Activated T-helper 17 cell treated with anti-CD3 and anti-CD28 coated beads, Interleukin-2, amount 50 U/mL, for 72 hours (primary cell): ENCODE data around the gene ZPLD1. TPM values are rescaled to one million over a fixed set of nuclear protein-coding genes. Genes with fewer than 3 reads are reported as not detected.

Experiments
- ATAC-seq: fragments of 150-1000 bp; cut with Tn5 transposase; replicated peaks from 2 replicates; pipeline ENCODE4 v1.10.0; 2021; ENCODE audit warnings: mild to moderate bottlenecking, moderate library complexity
- H3K27ac Mint-ChIP-seq: one replicate; pipeline ENCODE4 v1.8.0; 2022; ENCODE audit warnings: mixed read lengths
- H3K27me3 Mint-ChIP-seq: one replicate; pipeline ENCODE4 v1.8.0; 2022; ENCODE audit warnings: mixed read lengths
- H3K36me3 Mint-ChIP-seq: one replicate; pipeline ENCODE4 v1.8.0; 2022; ENCODE audit warnings: low read depth, mild to moderate bottlenecking, mixed read lengths
- H3K4me1 Mint-ChIP-seq: one replicate; pipeline ENCODE4 v1.8.0; 2022; ENCODE audit warnings: mixed read lengths
- H3K4me3 Mint-ChIP-seq: one replicate; pipeline ENCODE4 v1.8.0; 2022; ENCODE audit warnings: mild to moderate bottlenecking, mixed read lengths
- H3K9me3 Mint-ChIP-seq: one replicate; pipeline ENCODE4 v1.8.0; 2022; ENCODE audit warnings: mixed read lengths
- total RNA-seq, 2 donors: library from RNA; stranded (reverse); gene quantifications; one replicate each; pipeline ENCODE4 v1.2.3, GENCODE V29; 2022

The ZPLD1 gene
- total RNA-seq, 2 donors from 2014 or later = 0.11 TPM; not detected in 1

DNA sequence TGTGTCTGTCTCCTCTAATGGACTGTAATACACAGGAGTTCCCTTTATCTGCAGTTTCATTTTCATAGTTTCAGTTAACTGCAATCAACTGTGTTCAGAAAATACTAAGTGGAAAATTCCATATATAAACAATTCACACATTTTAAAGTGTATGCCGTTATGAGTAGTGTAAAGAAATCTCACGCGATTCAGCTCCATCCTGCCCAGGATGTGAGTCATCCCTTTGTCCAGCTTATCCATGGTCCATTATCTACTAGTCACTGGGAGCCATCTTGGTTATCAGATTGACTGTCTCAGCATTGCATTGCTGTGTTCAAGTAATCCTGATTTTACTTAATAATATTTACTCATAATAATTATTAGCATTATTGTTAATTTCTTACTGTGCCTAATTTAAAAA is 14.5 kb downstream of the ZPLD1 start:
- Mint-ChIP-seq H3K9me3 (no peaks in the 10 kb centered on the region), H3K4me3 (no peak overlapping the region), H3K27me3 (peaks cover 8% of the 10 kb centered on the region), H3K4me1 (no peaks in the 10 kb centered on the region), H3K27ac (no peak overlapping the region), H3K36me3 (no peaks in the 10 kb centered on the region)
- ATAC-seq = no peak

DNA sequence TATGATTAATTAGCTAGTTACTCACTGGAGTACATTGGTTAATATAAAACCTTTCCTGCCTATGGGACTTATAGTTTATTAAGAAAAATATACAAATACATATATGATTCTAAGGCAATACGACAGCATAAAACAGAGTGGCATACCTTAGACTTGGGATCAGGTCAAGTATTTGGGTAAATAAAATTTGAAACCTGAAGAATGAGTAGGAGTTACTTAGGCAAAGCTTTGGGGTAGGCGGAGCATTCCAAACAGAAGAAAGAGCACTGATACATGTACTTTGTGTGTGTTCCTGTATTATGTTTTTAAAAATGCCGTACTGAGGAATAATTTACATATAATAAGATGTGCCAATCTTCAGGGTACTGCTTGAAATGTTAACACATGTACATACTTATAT is 15.1 kb downstream of the ZPLD1 start:
- Mint-ChIP-seq H3K27me3 (peaks cover 8% of the 10 kb centered on the region), H3K4me1 (no peaks in the 10 kb centered on the region), H3K4me3 (no peak overlapping the region), H3K27ac (no peak overlapping the region), H3K36me3 (no peaks in the 10 kb centered on the region), H3K9me3 (no peaks in the 10 kb centered on the region)
- no peak for ATAC-seq

DNA sequence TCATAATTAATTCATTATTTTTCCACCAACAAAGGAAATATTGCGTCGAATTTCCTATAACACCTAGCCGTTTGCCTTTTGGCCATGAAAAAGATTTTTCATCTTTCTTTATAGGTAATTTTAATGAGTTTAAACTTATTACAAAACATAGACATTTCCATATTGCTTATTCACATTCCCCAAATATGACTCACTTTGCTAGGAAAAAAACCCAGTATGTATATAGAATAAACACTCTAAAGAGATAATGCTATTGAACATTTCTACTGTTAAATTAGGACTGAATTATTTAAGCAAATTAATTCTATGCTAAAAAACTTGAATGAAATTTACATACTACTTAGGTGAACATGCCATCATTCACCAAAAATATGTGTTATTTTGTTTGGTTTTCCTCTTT is 16.2 kb downstream of the ZPLD1 start:
- ATAC-seq = no peak
- Mint-ChIP-seq H3K4me3 (no peak overlapping the region), H3K36me3 (no peaks in the 10 kb centered on the region), H3K9me3 (no peaks in the 10 kb centered on the region), H3K4me1 (no peaks in the 10 kb centered on the region), H3K27ac (no peak overlapping the region), H3K27me3 (peaks cover 8% of the 10 kb centered on the region)

DNA sequence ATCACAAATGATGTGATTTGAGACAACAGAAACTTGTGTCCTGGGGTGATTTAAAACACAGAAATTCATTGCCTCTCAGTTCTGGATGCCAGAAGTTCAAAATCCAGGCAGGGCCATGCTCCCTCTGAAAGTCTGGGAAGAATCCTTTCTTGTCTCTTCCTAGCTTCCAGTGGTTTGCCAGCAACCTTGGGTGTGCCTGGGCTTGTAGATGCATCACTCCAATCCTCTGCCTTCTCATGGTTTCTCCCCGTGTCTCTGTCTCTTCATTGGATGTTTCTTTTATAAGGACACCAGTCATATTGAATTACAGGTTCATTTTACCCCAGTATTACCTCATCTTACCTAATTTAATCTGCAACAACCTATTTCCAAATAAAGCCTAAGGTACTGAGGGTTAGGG is 16.7 kb downstream of the ZPLD1 start:
- Mint-ChIP-seq H3K4me1 (no peaks in the 10 kb centered on the region), H3K4me3 (no peak overlapping the region), H3K36me3 (no peaks in the 10 kb centered on the region), H3K27me3 (peaks cover 8% of the 10 kb centered on the region), H3K9me3 (no peaks in the 10 kb centered on the region), H3K27ac (no peak overlapping the region)
- no peak for ATAC-seq

DNA sequence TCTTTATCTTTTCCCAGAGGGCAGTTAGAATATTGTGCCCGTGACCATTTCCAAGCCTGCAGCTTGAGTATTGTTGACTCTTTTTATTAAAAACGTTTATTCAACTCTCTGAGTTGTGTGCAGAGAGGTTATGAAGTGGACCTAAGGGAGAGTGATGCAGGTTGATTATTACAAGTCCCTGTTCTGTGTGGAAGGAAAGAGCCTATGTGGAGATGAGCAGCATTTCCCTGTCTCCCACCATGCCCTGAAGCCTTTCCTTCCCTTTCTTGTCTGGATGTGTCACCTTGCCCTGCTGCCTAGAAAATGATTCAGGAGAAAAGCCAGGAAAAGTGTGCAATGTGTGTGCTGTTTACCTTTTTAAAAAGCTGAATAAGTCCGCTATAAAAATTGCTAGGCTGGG is 19.4 kb downstream of the ZPLD1 start:
- no peak for ATAC-seq
- Mint-ChIP-seq H3K9me3 (no peaks in the 10 kb centered on the region), H3K36me3 (no peaks in the 10 kb centered on the region), H3K27ac (no peak overlapping the region), H3K4me1 (no peaks in the 10 kb centered on the region), H3K27me3 (peaks cover 8% of the 10 kb centered on the region), H3K4me3 (no peak overlapping the region)

DNA sequence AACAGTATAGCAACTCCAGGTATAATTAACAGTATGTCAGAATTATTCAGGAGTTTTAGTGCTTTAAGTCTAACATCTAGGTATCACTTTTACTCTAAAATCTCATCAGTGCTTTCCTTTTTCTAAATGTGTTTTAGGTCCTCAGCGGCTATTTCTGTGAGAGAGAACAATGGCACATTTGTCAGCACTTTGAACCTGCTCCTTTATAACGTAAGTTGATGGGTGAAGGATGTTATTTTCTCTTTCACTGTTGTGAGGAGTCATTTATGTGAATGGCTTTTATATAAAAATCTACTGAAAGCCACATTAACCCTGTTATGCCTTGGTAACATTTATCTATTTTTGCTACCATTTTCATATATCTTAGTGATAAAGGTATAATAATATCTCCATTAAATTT is 22.8 kb downstream of the ZPLD1 start:
- Mint-ChIP-seq H3K9me3 (no peaks in the 10 kb centered on the region), H3K27me3 (peaks cover 6% of the 10 kb centered on the region)

DNA sequence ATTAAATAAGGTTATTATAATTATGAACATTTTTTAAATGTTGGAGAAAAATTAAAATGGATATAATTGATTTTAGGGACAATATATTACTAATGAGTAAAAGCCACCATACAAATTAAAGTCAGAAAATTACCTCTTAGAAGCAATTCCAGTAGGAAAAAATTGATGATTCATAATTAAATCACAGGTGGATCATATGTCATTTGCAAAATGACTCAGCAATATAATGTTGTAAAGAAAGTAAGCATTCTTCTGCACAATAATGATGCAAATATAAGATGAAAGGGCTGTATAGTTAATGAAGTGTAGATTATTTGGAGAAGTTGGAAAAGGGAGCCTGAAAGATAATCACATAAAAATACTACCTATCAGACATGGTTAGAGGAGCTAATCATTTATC is 25.8 kb downstream of the ZPLD1 start:
- Mint-ChIP-seq H3K4me3 (no peak overlapping the region), H3K36me3 (no peaks in the 10 kb centered on the region), H3K27me3 (peaks cover 18% of the 10 kb centered on the region), H3K4me1 (no peaks in the 10 kb centered on the region), H3K9me3 (no peaks in the 10 kb centered on the region), H3K27ac (no peak overlapping the region)
- ATAC-seq = no peak

More for the DNA sequence above, 22.8 kb downstream of the ZPLD1 start:
- H3K4me3 Mint-ChIP-seq = no peak overlapping the region
- H3K4me1 Mint-ChIP-seq = no peaks in the 10 kb centered on the region
- ATAC-seq = no peak
- H3K36me3 Mint-ChIP-seq = no peaks in the 10 kb centered on the region
- no peak overlapping the region for H3K27ac Mint-ChIP-seq

DNA sequence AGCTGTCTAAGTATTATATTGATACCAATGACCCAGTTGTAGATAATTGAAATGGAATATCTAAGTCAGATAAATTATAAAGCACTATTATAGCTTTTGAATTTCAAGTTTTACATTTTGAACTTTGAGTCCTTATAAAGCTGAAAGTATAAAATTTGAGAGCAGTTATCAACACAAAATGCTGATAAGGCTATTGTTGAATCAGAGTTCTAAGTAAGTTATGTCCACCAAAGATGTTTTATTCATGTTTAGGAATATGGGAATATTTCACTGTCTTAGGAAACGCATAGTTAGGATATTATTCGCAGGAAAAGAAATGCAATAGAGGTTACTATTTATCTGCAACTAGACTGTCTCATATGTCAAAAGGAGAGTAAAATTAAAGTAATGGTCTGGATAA is 29.4 kb downstream of the ZPLD1 start:
- no peaks in the 10 kb centered on the region for H3K36me3 Mint-ChIP-seq
- no peak overlapping the region for H3K27ac Mint-ChIP-seq
- no peaks in the 10 kb centered on the region for H3K4me1 Mint-ChIP-seq
- ATAC-seq = no peak
- no peaks in the 10 kb centered on the region for H3K9me3 Mint-ChIP-seq
- no peak overlapping the region for H3K4me3 Mint-ChIP-seq
- peaks cover 18% of the 10 kb centered on the region for H3K27me3 Mint-ChIP-seq

DNA sequence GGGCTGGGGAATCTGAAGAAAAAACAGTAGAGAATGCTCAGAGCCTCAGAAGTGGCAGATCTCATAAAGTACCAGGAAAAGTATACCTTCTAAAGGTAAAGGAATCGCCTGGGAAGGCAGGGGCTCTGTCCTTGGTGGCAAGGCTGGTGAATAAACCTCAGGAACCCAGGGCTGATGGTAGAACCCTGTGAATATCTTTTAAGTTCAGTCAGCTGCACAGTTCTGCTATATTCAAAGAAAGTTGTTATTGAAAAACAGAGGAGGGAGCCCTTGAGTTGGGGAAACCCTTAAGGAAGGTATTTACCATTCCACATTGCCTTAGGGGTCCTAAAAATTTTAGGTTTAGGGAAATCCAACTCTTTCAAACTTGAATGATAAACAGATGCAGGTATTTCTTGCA is 31.2 kb downstream of the ZPLD1 start:
- Mint-ChIP-seq H3K27ac (no peak overlapping the region), H3K4me1 (no peaks in the 10 kb centered on the region), H3K36me3 (no peaks in the 10 kb centered on the region), H3K9me3 (no peaks in the 10 kb centered on the region), H3K4me3 (no peak overlapping the region), H3K27me3 (peaks cover 15% of the 10 kb centered on the region)
- ATAC-seq = no peak

DNA sequence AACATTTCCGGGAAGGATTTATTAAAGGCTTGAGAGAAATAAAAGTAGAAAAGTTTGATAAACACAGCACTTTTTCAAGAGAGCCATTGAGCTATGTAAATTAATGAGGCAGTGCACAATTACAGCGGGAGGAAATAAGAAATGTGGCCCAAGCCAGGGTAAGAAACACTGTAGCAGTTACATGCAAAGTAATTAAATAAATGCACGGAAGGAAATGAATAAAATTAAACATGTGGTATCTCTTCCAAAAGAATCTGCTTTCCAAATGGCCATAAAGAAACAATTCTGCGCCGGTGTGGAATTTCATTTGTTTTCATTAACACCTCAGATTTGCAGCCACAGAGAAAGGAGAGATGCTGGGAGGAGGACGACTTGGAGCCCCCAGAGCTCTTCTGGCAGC is 35.3 kb downstream of the ZPLD1 start:
- Mint-ChIP-seq H3K4me1 (no peaks in the 10 kb centered on the region), H3K4me3 (no peak overlapping the region), H3K9me3 (no peaks in the 10 kb centered on the region), H3K27ac (no peak overlapping the region), H3K27me3 (no peaks in the 10 kb centered on the region), H3K36me3 (no peaks in the 10 kb centered on the region)
- ATAC-seq = no peak

DNA sequence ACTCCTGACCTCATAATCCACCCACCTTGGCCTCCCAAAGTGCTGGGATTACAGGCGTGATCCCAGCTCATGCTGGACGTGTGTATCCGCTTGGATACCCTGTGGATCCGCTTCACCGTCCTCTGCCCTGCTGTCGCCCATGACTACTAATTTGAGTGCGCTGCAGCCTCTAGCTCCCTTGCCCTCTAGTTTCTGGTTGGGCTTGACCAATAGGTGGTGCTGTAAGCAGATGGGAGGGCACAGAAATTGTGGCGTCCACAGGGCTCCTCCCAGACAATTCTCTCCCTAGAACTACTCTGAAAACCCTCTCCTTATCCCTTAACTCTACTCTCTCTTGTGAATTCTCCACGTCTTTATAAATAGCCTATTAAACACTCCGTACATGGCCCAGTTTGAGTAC is 36.2 kb downstream of the ZPLD1 start:
- no peak for ATAC-seq

DNA sequence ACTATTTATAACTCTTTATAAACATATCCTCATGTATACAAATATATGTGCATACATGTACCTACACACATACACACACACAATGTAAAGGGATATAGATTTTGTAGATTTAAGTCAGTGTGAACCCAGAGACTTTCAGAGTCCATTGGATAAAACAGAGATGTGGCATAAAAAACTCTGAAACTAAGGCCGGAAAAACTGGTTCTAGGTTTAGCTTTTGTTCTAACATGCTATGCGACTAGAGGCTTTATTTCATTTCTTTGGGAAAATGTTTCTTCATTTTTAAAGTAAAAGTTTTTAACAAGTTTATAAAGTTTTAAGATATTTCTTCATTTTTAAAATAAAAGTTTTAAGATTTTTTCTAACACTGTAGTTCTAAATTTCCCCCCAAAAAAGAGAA is 36.7 kb downstream of the ZPLD1 start:
- no peak for ATAC-seq
- Mint-ChIP-seq H3K9me3 (no peaks in the 10 kb centered on the region), H3K27ac (no peak overlapping the region), H3K4me3 (no peak overlapping the region), H3K4me1 (no peaks in the 10 kb centered on the region), H3K36me3 (no peaks in the 10 kb centered on the region), H3K27me3 (no peaks in the 10 kb centered on the region)

More for the DNA sequence above, 36.2 kb downstream of the ZPLD1 start:
- H3K36me3 Mint-ChIP-seq = no peaks in the 10 kb centered on the region
- no peaks in the 10 kb centered on the region for H3K4me1 Mint-ChIP-seq
- H3K9me3 Mint-ChIP-seq = no peaks in the 10 kb centered on the region
- H3K4me3 Mint-ChIP-seq = no peak overlapping the region
- no peaks in the 10 kb centered on the region for H3K27me3 Mint-ChIP-seq
- H3K27ac Mint-ChIP-seq = no peak overlapping the region

DNA sequence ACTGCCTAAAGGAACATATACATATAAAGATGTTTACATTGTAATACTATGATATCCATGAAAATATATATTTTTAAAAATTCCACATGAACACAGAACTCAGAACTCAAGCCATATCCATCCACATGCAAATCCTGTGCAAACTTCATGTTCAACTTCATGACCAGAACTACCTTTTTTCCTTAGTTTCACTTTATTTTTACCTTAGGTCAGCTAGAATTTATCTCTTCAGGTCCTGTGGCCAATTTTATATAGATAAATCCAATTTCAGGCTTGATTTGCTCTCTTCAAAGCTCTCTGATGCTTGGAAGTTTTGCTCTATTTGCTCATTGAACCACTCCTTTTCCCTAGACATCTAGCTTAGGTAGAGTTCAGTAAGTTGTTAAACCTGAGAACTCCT is 38.8 kb downstream of the ZPLD1 start:
- H3K36me3 Mint-ChIP-seq = no peaks in the 10 kb centered on the region
- H3K4me1 Mint-ChIP-seq = no peaks in the 10 kb centered on the region
- no peaks in the 10 kb centered on the region for H3K9me3 Mint-ChIP-seq
- no peak for ATAC-seq
- H3K4me3 Mint-ChIP-seq = no peak overlapping the region
- no peak overlapping the region for H3K27ac Mint-ChIP-seq
- no peaks in the 10 kb centered on the region for H3K27me3 Mint-ChIP-seq

DNA sequence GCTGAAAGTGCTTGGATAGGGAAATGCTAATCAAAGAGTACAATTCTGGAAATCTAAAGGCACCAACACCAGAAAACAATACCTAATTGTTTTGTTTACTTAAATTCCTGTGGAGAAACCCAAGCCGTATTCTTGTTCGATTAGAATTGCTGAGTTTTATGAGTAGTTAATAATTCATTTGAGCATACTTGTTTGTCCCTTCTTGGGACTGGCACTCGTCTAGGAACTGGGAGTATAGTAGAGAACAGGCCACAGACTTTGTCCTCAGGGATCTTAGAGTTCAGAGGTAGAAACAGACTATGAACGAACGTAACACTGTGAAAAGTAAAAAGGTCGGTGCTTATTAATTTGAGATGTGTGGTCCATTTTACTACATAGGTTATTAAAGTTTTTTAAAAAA is 39.4 kb downstream of the ZPLD1 start:
- H3K9me3 Mint-ChIP-seq = no peaks in the 10 kb centered on the region
- no peak for ATAC-seq
- no peak overlapping the region for H3K27ac Mint-ChIP-seq
- no peaks in the 10 kb centered on the region for H3K36me3 Mint-ChIP-seq
- no peaks in the 10 kb centered on the region for H3K4me1 Mint-ChIP-seq
- H3K4me3 Mint-ChIP-seq = no peak overlapping the region
- H3K27me3 Mint-ChIP-seq = peaks cover 2% of the 10 kb centered on the region

DNA sequence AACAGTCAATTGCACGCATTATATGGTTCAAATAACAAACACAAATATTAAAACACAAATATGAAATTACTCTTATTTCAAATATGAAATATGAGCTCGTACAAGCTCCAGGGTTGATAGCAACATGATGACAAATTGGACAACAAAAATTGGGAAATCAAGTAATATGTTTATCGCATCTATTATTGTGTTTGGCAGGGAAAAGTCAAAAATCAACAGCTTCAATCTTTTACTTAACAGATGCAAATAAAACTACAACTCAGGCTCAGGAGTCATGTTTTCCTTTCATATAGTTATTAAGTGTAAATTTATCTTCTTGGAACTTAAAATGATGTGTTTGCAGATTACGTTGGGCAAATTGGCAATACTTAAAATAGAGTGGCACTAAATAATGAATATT is 41.4 kb downstream of the ZPLD1 start:
- H3K9me3 Mint-ChIP-seq = no peaks in the 10 kb centered on the region
- H3K36me3 Mint-ChIP-seq = no peaks in the 10 kb centered on the region
- no peak overlapping the region for H3K27ac Mint-ChIP-seq
- ATAC-seq = no peak
- H3K4me1 Mint-ChIP-seq = no peaks in the 10 kb centered on the region
- H3K4me3 Mint-ChIP-seq = no peak overlapping the region
- peaks cover 2% of the 10 kb centered on the region for H3K27me3 Mint-ChIP-seq

DNA sequence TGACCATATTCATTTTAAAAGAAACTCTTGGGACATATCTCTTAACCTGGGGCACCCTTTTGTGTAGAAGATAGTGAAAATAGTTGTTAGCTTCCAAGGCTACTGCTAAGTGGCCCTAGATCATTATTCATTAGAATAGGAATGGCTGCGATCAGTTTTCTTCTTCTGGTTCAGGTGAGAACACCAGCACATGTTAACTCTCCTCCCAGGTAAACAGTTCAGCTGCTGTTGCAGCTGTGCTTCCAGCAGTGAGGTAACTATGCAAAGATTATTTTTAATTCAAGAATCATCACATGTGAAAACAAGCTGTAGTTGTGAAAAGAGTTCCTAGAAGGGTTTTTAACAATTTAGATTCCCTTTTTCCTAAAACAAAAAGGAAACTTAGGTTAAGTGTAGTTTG is 43.3 kb downstream of the ZPLD1 start:
- no peak for ATAC-seq
- Mint-ChIP-seq H3K27ac (no peak overlapping the region), H3K4me1 (no peaks in the 10 kb centered on the region), H3K36me3 (no peaks in the 10 kb centered on the region), H3K9me3 (no peaks in the 10 kb centered on the region), H3K27me3 (peaks cover 2% of the 10 kb centered on the region), H3K4me3 (no peak overlapping the region)
